MCF 10A (cell line): Measurements from ENCODE around the gene PGGHG. TPM values are rescaled to one million over a fixed set of nuclear protein-coding genes. Genes with fewer than 3 reads are reported as not detected.

ENCODE experiments used
- BruUV-seq: library from RNA; stranded (reverse); fragments of 400-500 nt; replicated peaks from 2 replicates; lab custom pipeline; 2021; lab: Mats Ljungman, UMichigan
- CTCF ChIA-PET: fragments of 300-600 bp; sonication (Branson Sonifier 250); formaldehyde crosslinking; extraction: SDS; loops from one replicate; lab custom pipeline; 2021; ENCODE audit warnings: antibody characterized with exemption, inconsistent platforms; lab: Yijun Ruan, JAX
- POLR2A ChIA-PET: fragments of 300-600, 350-650 bp; sonication (Branson Sonifier 250); formaldehyde crosslinking; extraction: SDS; loops from one replicate; lab custom pipeline; 2020; ENCODE audit warnings: antibody characterized with exemption, inconsistent platforms; lab: Yijun Ruan, JAX
- DNase-seq: peaks from one replicate; pipeline ENCODE4 v3.0.0-alpha.2; 2018; ENCODE audit not compliant: unreplicated experiment
- H3K27ac Mint-ChIP-seq: one replicate; pipeline ENCODE4 v1.8.0; 2022; ENCODE audit warnings: mild to moderate bottlenecking, low read depth, mixed read lengths; ENCODE audit not compliant: unreplicated experiment
- H3K27me3 Mint-ChIP-seq: one replicate; pipeline ENCODE4 v1.8.0; 2022; ENCODE audit warnings: mixed read lengths; ENCODE audit not compliant: insufficient read depth, unreplicated experiment
- H3K36me3 Mint-ChIP-seq: one replicate; pipeline ENCODE4 v1.8.0; 2022; ENCODE audit warnings: mild to moderate bottlenecking, moderate library complexity, mixed read lengths; ENCODE audit not compliant: insufficient read depth, unreplicated experiment
- H3K4me1 Mint-ChIP-seq: one replicate; pipeline ENCODE4 v1.8.0; 2022; ENCODE audit warnings: mixed read lengths; ENCODE audit not compliant: insufficient read depth, unreplicated experiment
- H3K4me3 Mint-ChIP-seq: one replicate; pipeline ENCODE4 v1.8.0; 2022; ENCODE audit warnings: mild to moderate bottlenecking, moderate library complexity, mixed read lengths; ENCODE audit not compliant: unreplicated experiment
- H3K9me3 Mint-ChIP-seq: one replicate; pipeline ENCODE4 v1.8.0; 2022; ENCODE audit warnings: mixed read lengths; ENCODE audit not compliant: unreplicated experiment
- CTCF ChIP-seq: fragments of 200-600 bp; IDR thresholded peaks from one replicate; pipeline ENCODE4 v1.8.0; 2022; ENCODE audit warnings: antibody characterized with exemption, mild to moderate bottlenecking; ENCODE audit not compliant: unreplicated experiment
- intact Hi-C: fragments of 100-400 bp; cut with micrococcal nuclease; formaldehyde crosslinking; loops from 2 replicates; pipeline ENCODE4 v1.14.1; 2022
- total RNA-seq: library from RNA; stranded (reverse); gene quantifications from 2 replicates; pipeline ENCODE4 v1.2.3, GENCODE V29; 2022

The PGGHG gene
- total RNA-seq, 1 experiment from 2014 or later, result 6.3 TPM

- Mint-ChIP-seq H3K27ac (no peak overlapping the region), H3K27me3 (no peaks in the 10 kb centered on the region), H3K9me3 (no peaks in the 10 kb centered on the region), H3K4me3 (no peak overlapping the region), H3K4me1 (peaks cover 11% of the 10 kb centered on the region), H3K36me3 (peaks cover 15% of the 10 kb centered on the region)
- intact Hi-C loops, result no loop called here
- CTCF ChIA-PET, result interaction anchor here (0.6 to 3.1 kb wide), 3 partner anchors 10 to 227 kb away, joined by 3 to 20 read pairs (median 3); no protein-coding TSS in a partner anchor
- DNase-seq, result no peak
- BruUV-seq, result no TSS peak
- TF ChIP-seq CTCF, result no peak
- POLR2A ChIA-PET, result interaction anchor here (2.7 kb wide), 1 partner anchor 107 kb away, joined by 14 read pairs; the partner anchor contains the start of genes BET1L and RIC8A
Observed at GRCh38 chr11:315051-315481, 26.1 kb downstream of the PGGHG start.

GRCh38 chr11:315516-315994 is 26.6 kb downstream of the PGGHG start:
- DNase-seq, result no peak
- no peaks in the 10 kb centered on the region for H3K27me3 Mint-ChIP-seq
- H3K36me3 Mint-ChIP-seq, result peaks cover 16% of the 10 kb centered on the region
- BruUV-seq, result no TSS peak
- CTCF ChIA-PET, result interaction anchor here (0.6 to 3.1 kb wide), 3 partner anchors 10 to 227 kb away, joined by 3 to 20 read pairs (median 3); no protein-coding TSS in a partner anchor
- H3K4me3 Mint-ChIP-seq, result no peak overlapping the region
- H3K4me1 Mint-ChIP-seq, result peaks cover 11% of the 10 kb centered on the region
- no peak for TF ChIP-seq CTCF
- POLR2A ChIA-PET, result interaction anchor here (2.7 kb wide), 1 partner anchor 107 kb away, joined by 14 read pairs; the partner anchor contains the start of genes BET1L and RIC8A
- intact Hi-C loops, result no loop called here
- H3K9me3 Mint-ChIP-seq, result no peaks in the 10 kb centered on the region
- no peak overlapping the region for H3K27ac Mint-ChIP-seq

- POLR2A ChIA-PET, result interaction anchor here (1.5 to 2.7 kb wide), 3 partner anchors 39 to 108 kb away, joined by 9 to 14 read pairs (median 9); partner anchors contain the start of genes BET1L, PSMD13 and RIC8A
- H3K4me3 Mint-ChIP-seq, result no peak overlapping the region
Observed at GRCh38 chr11:316031-316701, 27.2 kb downstream of the PGGHG start.

More at GRCh38 chr11:316031-316701, 27.2 kb downstream of the PGGHG start:
- Mint-ChIP-seq H3K4me1 (peaks cover 11% of the 10 kb centered on the region), H3K27me3 (no peaks in the 10 kb centered on the region), H3K36me3 (peaks cover 16% of the 10 kb centered on the region), H3K9me3 (no peaks in the 10 kb centered on the region), H3K27ac (no peak overlapping the region)
- BruUV-seq, result no TSS peak
- CTCF ChIA-PET, result interaction anchor here (0.6 to 3.1 kb wide), 6 partner anchors 9 to 226 kb away, joined by 3 to 20 read pairs (median 4); partner anchors contain the start of gene IFITM2
- DNase-seq, result no peak
- intact Hi-C loops, result no loop called here
- no peak for TF ChIP-seq CTCF
